H9 (cell line): ENCODE measurements around the gene OGFOD3. TPM values are rescaled to one million over a fixed set of nuclear protein-coding genes. Genes with fewer than 3 reads are reported as not detected.

Source experiments
- DNase-seq: peaks from one replicate; pipeline ENCODE4 v3.0.0-alpha.2; 2017
- H2AFZ ChIP-seq: one replicate; pipeline ENCODE4 v1.6.1; 2013; ENCODE audit warnings: mild to moderate bottlenecking, low read length, control low read depth, moderate library complexity
- H2AK5ac ChIP-seq: 2 replicates; pipeline ENCODE4 v1.6.1; 2013; ENCODE audit warnings: low read length, control low read depth, mixed read lengths; ENCODE audit not compliant: insufficient read length
- H2BK120ac ChIP-seq: one replicate; pipeline ENCODE4 v1.6.1; 2013; ENCODE audit warnings: low read depth, mild to moderate bottlenecking, low read length, control low read depth, inconsistent platforms; ENCODE audit not compliant: poor library complexity, severe bottlenecking
- H2BK12ac ChIP-seq: 2 replicates; pipeline ENCODE4 v1.6.1; 2013; ENCODE audit warnings: low read length, control low read depth, mixed read lengths, low read depth; ENCODE audit not compliant: insufficient read length
- H2BK15ac ChIP-seq: 2 replicates; pipeline ENCODE4 v1.6.1; 2013; ENCODE audit warnings: low read depth, low read length, control low read depth
- H2BK20ac ChIP-seq: one replicate; pipeline ENCODE4 v1.6.1; 2013; ENCODE audit warnings: low read depth, mild to moderate bottlenecking, low read length, control low read depth, inconsistent platforms; ENCODE audit not compliant: poor library complexity, severe bottlenecking
- H2BK5ac ChIP-seq: 2 replicates; pipeline ENCODE4 v1.6.1; 2013; ENCODE audit warnings: low read length, control low read depth, mixed read lengths; ENCODE audit not compliant: insufficient read length
- H3K14ac ChIP-seq: 2 replicates; pipeline ENCODE4 v1.6.1; 2013; ENCODE audit warnings: low read length, control low read depth; ENCODE audit not compliant: insufficient read depth
- H3K18ac ChIP-seq: 2 replicates; pipeline ENCODE4 v1.6.1; 2013; ENCODE audit warnings: low read depth, mild to moderate bottlenecking, mixed read lengths, low read length, control low read depth; ENCODE audit not compliant: insufficient read length
- H3K23ac ChIP-seq: 2 replicates; pipeline ENCODE4 v1.6.1; 2013; ENCODE audit warnings: low read length, control low read depth, mixed read lengths, low read depth; ENCODE audit not compliant: insufficient read length
- H3K23me2 ChIP-seq: 2 replicates; pipeline ENCODE4 v1.6.1; 2013; ENCODE audit warnings: low read depth, mild to moderate bottlenecking, mixed read lengths, low read length, control low read depth; ENCODE audit not compliant: insufficient read length, poor library complexity, severe bottlenecking
- H3K27ac ChIP-seq: 2 replicates; pipeline ENCODE4 v1.5.1; 2013; ENCODE audit warnings: low read length, control low read depth, mixed read lengths, low read depth; ENCODE audit not compliant: insufficient read length
- H3K27me3 ChIP-seq: 2 replicates; pipeline ENCODE4 v1.6.1; 2013; ENCODE audit warnings: low read length, control low read depth, inconsistent platforms; ENCODE audit not compliant: insufficient read depth
- H3K4ac ChIP-seq: 2 replicates; pipeline ENCODE4 v1.6.1; 2013; ENCODE audit warnings: low read depth, mild to moderate bottlenecking, control low read depth, inconsistent platforms, low read length, moderate library complexity
- H3K4me1 ChIP-seq: 2 replicates; pipeline ENCODE4 v1.6.1; 2013; ENCODE audit warnings: low read length, control low read depth, inconsistent platforms; ENCODE audit not compliant: insufficient read depth
- H3K4me2 ChIP-seq: 2 replicates; pipeline ENCODE4 v1.6.1; 2013; ENCODE audit warnings: low read length, control low read depth, mixed read lengths; ENCODE audit not compliant: insufficient read length, insufficient read depth
- H3K56ac ChIP-seq: 2 replicates; pipeline ENCODE4 v1.6.1; 2013; ENCODE audit warnings: low read depth, mild to moderate bottlenecking, mixed read lengths, low read length, control low read depth; ENCODE audit not compliant: insufficient read length
- H3K79me1 ChIP-seq: 2 replicates; pipeline ENCODE4 v1.6.1; 2013; ENCODE audit warnings: low read depth, mild to moderate bottlenecking, moderate library complexity, low read length, control low read depth, inconsistent platforms; ENCODE audit not compliant: insufficient read depth, poor library complexity, severe bottlenecking
- H3K79me2 ChIP-seq: 2 replicates; pipeline ENCODE4 v1.6.1; 2013; ENCODE audit warnings: low read length, control low read depth, inconsistent platforms; ENCODE audit not compliant: insufficient read depth
- H3K9ac ChIP-seq: 2 replicates; pipeline ENCODE4 v1.6.1; 2013; ENCODE audit warnings: low read length, control low read depth, mixed read lengths; ENCODE audit not compliant: insufficient read length; ENCODE audit errors: extremely low read depth
- H3K9me3 ChIP-seq: one replicate; pipeline ENCODE4 v1.6.1; 2013; ENCODE audit warnings: low read depth, low read length, inconsistent platforms; ENCODE audit not compliant: control insufficient read depth
- H3T11ph ChIP-seq: one replicate; pipeline ENCODE4 v1.6.1; 2013; ENCODE audit warnings: mild to moderate bottlenecking, low read length, control low read depth, inconsistent platforms
- H4K20me1 ChIP-seq: one replicate; pipeline ENCODE4 v1.6.1; 2013; ENCODE audit not compliant: control insufficient read depth, insufficient read length, insufficient read depth
- H4K5ac ChIP-seq: 2 replicates; pipeline ENCODE4 v1.6.1; 2013; ENCODE audit warnings: low read depth, mild to moderate bottlenecking, mixed read lengths, low read length, control low read depth; ENCODE audit not compliant: insufficient read length
- H4K8ac ChIP-seq: replicated peaks from 2 replicates; pipeline ENCODE4 v1.6.1; 2013; ENCODE audit warnings: low read length, control low read depth, mixed read lengths, low read depth; ENCODE audit not compliant: insufficient read length
- H4K91ac ChIP-seq: 2 replicates; pipeline ENCODE4 v1.6.1; 2013; ENCODE audit warnings: low read depth, mild to moderate bottlenecking, moderate library complexity, mixed read lengths, low read length, control low read depth; ENCODE audit not compliant: insufficient read length
- H3K27ac Mint-ChIP-seq, 3 experiments: 2 replicates in 2 of 3; 3 replicates in 1 of 3; pipeline ENCODE4 v1.8.0; 2020 to 2021; ENCODE audit warnings: mixed read lengths in 3 of 3, mild to moderate bottlenecking in 1 of 3, moderate library complexity in 1 of 3
- H3K27me3 Mint-ChIP-seq: 2 replicates; pipeline ENCODE4 v1.8.0; 2021; ENCODE audit warnings: low read depth, mild to moderate bottlenecking, moderate library complexity, mixed read lengths
- H3K36me3 Mint-ChIP-seq, 3 experiments: 2 replicates in 2 of 3; 3 replicates in 1 of 3; pipeline ENCODE4 v1.8.0; 2020 to 2021; ENCODE audit warnings: low read depth in 3 of 3, mixed read lengths in 3 of 3; ENCODE audit not compliant: insufficient read depth in 1 of 3
- H3K4me1 Mint-ChIP-seq, 2 experiments: 2 replicates each; pipeline ENCODE4 v1.8.0; 2020; ENCODE audit warnings: mixed read lengths in 2 of 2
- H3K4me3 Mint-ChIP-seq, 2 experiments: 2 replicates in 1 of 2; 3 replicates in 1 of 2; pipeline ENCODE4 v1.8.0; 2020 to 2021; ENCODE audit warnings: mild to moderate bottlenecking in 2 of 2, mixed read lengths in 2 of 2, moderate library complexity in 1 of 2
- H3K9me3 Mint-ChIP-seq, 2 experiments: 2 replicates in 1 of 2; 3 replicates in 1 of 2; pipeline ENCODE4 v1.8.0; 2020; ENCODE audit warnings: mild to moderate bottlenecking in 2 of 2, mixed read lengths in 2 of 2, moderate library complexity in 1 of 2
- CTCF ChIP-seq: fragments of 200-600 bp; sonication (generic); conservative IDR thresholded peaks from 3 replicates; pipeline ENCODE4 v1.8.0; 2021; ENCODE audit warnings: antibody characterized with exemption, mild to moderate bottlenecking
- WGBS: extraction: QIAGEN DNeasy Blood & Tissue Kit; methylation state at CpG from one replicate; pipeline ENCODE4 v1.1.7; 2013; ENCODE audit warnings: missing lambda C conversion rate, low lambda C conversion rate, mixed read lengths; ENCODE audit not compliant: insufficient read length; ENCODE audit errors: extremely low coverage; 5-methylcytosine and 5-hydroxymethylcytosine counted together
- total RNA-seq: library from RNA; stranded (reverse); gene quantifications from 2 replicates; pipeline ENCODE4 v1.2.1, GENCODE V29; 2021

OGFOD3 gene
- total RNA-seq, 1 experiment from 2014 or later = 27.8 TPM

- Mint-ChIP-seq H3K9me3 (no peaks in the 10 kb centered on the region), H3K27ac (no peak overlapping the region), H3K4me1 (peaks cover 2 to 3% of the 10 kb centered on the region in 2 experiments; a peak in 1 of 4 replicates), H3K27me3 (no peaks in the 10 kb centered on the region; the same call in 1 of the 2 replicates), H3K36me3 (peaks cover 3 to 22% (median 19%) of the 10 kb centered on the region in 3 experiments), H3K4me3 (no peak overlapping the region)
- H3K23me2 ChIP-seq = no peaks in the 10 kb centered on the region
- no peak for DNase-seq
- H3K4me2 ChIP-seq = no peak overlapping the region
- no peaks in the 10 kb centered on the region for H3K9me3 ChIP-seq
- H3K56ac ChIP-seq = no peak overlapping the region
- H2BK5ac ChIP-seq = no peak overlapping the region
- H2BK15ac ChIP-seq = no peak overlapping the region
- no peak overlapping the region for H4K8ac ChIP-seq
- no peaks in the 10 kb centered on the region for H3K4me1 ChIP-seq
- H2AFZ ChIP-seq = no peak overlapping the region
- H2BK20ac ChIP-seq = no peak overlapping the region
- WGBS = no CpG with 5 or more reads among the region's 3 CpGs
- H3T11ph ChIP-seq = no peak overlapping the region
- H3K79me1 ChIP-seq = no peaks in the 10 kb centered on the region
- no peak overlapping the region for H3K4ac ChIP-seq
- no peak overlapping the region for H2BK120ac ChIP-seq
- no peak overlapping the region for H4K91ac ChIP-seq
- no peak overlapping the region for H3K14ac ChIP-seq
- H4K20me1 ChIP-seq = no peaks in the 10 kb centered on the region
- no peaks in the 10 kb centered on the region for H3K79me2 ChIP-seq
- H2BK12ac ChIP-seq = no peak overlapping the region
- no peak overlapping the region for H3K9ac ChIP-seq
- H3K27me3 ChIP-seq = no peaks in the 10 kb centered on the region
- H3K27ac ChIP-seq = no peak overlapping the region
- no peak overlapping the region for H2AK5ac ChIP-seq
- H4K5ac ChIP-seq = no peak overlapping the region
- no peak overlapping the region for H3K18ac ChIP-seq
- H3K23ac ChIP-seq = no peak overlapping the region
- TF ChIP-seq CTCF = no peak
These were observed 15.8 kb upstream of the OGFOD3 start for GRCh38 chr17:82434216-82434565.
